K562 (cell line): ENCODE results near the gene NRM. TPM values are rescaled to one million over a fixed set of nuclear protein-coding genes. Genes with fewer than 3 reads are reported as not detected.
A peak's percentile ranks its signal among the peaks of the same experiment; 100 is the strongest.

Experiments
- ASH1L ChIP-seq: fragments of 450-650 bp; IDR thresholded peaks from 2 replicates; pipeline ENCODE4 v1.6.1; 2018; ENCODE audit warnings: borderline replicate concordance, mild to moderate bottlenecking, low read depth; ENCODE audit not compliant: partially characterized antibody
- ATF1 ChIP-seq, 2 experiments: fragments of 450-650 bp in 1 of 2; IDR thresholded peaks; 2 replicates each; pipeline ENCODE4 v1.6.1; 2016; ENCODE audit warnings: missing compliant biosample characterization in 1 of 2, missing genetic modification characterization in 1 of 2
- CBFB ChIP-seq: sonication (generic); formaldehyde crosslinking; IDR thresholded peaks from 2 replicates; pipeline ENCODE4 v1.4.0; 2020; ENCODE audit warnings: mild to moderate bottlenecking, missing genetic modification reagents
- CBX5 ChIP-seq: IDR thresholded peaks from 2 replicates; pipeline ENCODE4 v1.6.1; 2014; ENCODE audit warnings: low read depth, borderline replicate concordance
- CCNT2 ChIP-seq: IDR thresholded peaks from 2 replicates; pipeline ENCODE4 v1.6.1; 2011; ENCODE audit warnings: borderline replicate concordance, low read depth, mild to moderate bottlenecking, moderate library complexity, mixed read lengths, low read length; ENCODE audit not compliant: insufficient read length; ENCODE audit errors: extremely low read depth
- E2F4 ChIP-seq: sonication (generic); formaldehyde crosslinking; IDR thresholded peaks from 2 replicates; pipeline ENCODE4 v1.8.0; 2022; ENCODE audit warnings: mild to moderate bottlenecking, low read depth, missing genetic modification reagents
- ESRRA ChIP-seq: fragments of 450-650 bp; IDR thresholded peaks from 2 replicates; pipeline ENCODE4 v1.6.1; 2014; ENCODE audit warnings: low read depth, mild to moderate bottlenecking, moderate library complexity, borderline replicate concordance
- GTF2F1 ChIP-seq: IDR thresholded peaks from 2 replicates; pipeline ENCODE4 v1.6.1; 2011; ENCODE audit warnings: low read depth, low read length, improper control_type of control experiment
- MBD2 ChIP-seq: sonication (generic); IDR thresholded peaks from 2 replicates; pipeline ENCODE4 v1.6.1; 2016; ENCODE audit warnings: low read depth, borderline replicate concordance
- NFRKB ChIP-seq: fragments of 450-650 bp; IDR thresholded peaks from 2 replicates; pipeline ENCODE4 v1.6.1; 2016; ENCODE audit warnings: low read depth
- POLR2AphosphoS5 ChIP-seq: IDR thresholded peaks from 2 replicates; pipeline ENCODE4 v1.6.1; 2011; ENCODE audit warnings: mild to moderate bottlenecking, low read depth, low read length, moderate library complexity; ENCODE audit not compliant: control insufficient read depth, insufficient read depth
- SIN3B ChIP-seq: fragments of 450-650 bp; IDR thresholded peaks from 2 replicates; pipeline ENCODE4 v1.6.1; 2017; ENCODE audit warnings: low read depth, mild to moderate bottlenecking, moderate library complexity
- ZBTB26 ChIP-seq: fragments of 450-650 bp; formaldehyde crosslinking; IDR thresholded peaks from 2 replicates; pipeline ENCODE4 v1.4.0; 2022; ENCODE audit warnings: missing genetic modification characterization
- ZNF3 ChIP-seq: fragments of 250-450 bp; sonication (Bioruptor Pico); IDR thresholded peaks from 2 replicates; pipeline ENCODE4 v1.5.0; 2021; ENCODE audit warnings: mild to moderate bottlenecking, moderate library complexity
- ZNF551 ChIP-seq: fragments of 250-450 bp; sonication (Bioruptor Pico); IDR thresholded peaks from 2 replicates; pipeline ENCODE4 v1.5.0; 2021; ENCODE audit warnings: mild to moderate bottlenecking, moderate library complexity
- ZNF561 ChIP-seq: fragments of 450-650 bp; formaldehyde crosslinking; conservative IDR thresholded peaks from 2 replicates; pipeline ENCODE4 v1.4.0; 2020; ENCODE audit warnings: mild to moderate bottlenecking, moderate library complexity
- polyA plus RNA-seq, 8 experiments: library from polyadenylated mRNA; depleted of rRNA in 4 of 8; stranded (reverse) in 5 of 8; unstranded in 3 of 8; fragments of >200 nt; fragmentation: Nextera tagmentation in 2 of 8; fragmentation: Illumina TruSeq in 1 of 8; extraction: Ambion mirVana in 2 of 8; extraction: Trizol in 1 of 8; gene quantifications; 2 replicates each; pipeline versions ENCODE4 v1.2.1 to v1.2.3, GENCODE V29; 2011 to 2014; ENCODE audit warnings: inconsistent platforms in 1 of 8, missing spikeins in 1 of 8
- total RNA-seq, 7 experiments: library from RNA; depleted of rRNA in 6 of 7; stranded (reverse); fragments of >200 nt in 6 of 7; fragmentation: Illumina TruSeq in 2 of 7; extraction: Trizol in 2 of 7; gene quantifications; 2 replicates each; pipeline versions ENCODE4 v1.2.1 to v1.2.3, GENCODE V29; 2011 to 2021; ENCODE audit warnings: low replicate concordance in 1 of 7
- TF ChIP-seq, protein P1 (sequence below), 3 experiments: IDR thresholded peaks in 2 of 3; conservative IDR thresholded peaks in 1 of 3; 2 replicates each; pipeline ENCODE4 v1.5.1; 2011 to 2012; ENCODE audit warnings: low read length in 3 of 3, mild to moderate bottlenecking in 3 of 3, control low read depth in 2 of 3, improper control_type of control experiment in 1 of 3, inconsistent platforms in 1 of 3, low read depth in 1 of 3, mixed read lengths in 1 of 3, moderate library complexity in 1 of 3; ENCODE audit not compliant: insufficient read depth in 2 of 3
- TF ChIP-seq, protein P2 (sequence below): fragments of 200-800 bp; sonication (Bioruptor generic); IDR thresholded peaks from 2 replicates; pipeline ENCODE4 v1.6.1; 2017; ENCODE audit warnings: missing genetic modification characterization, missing compliant biosample characterization
- TF ChIP-seq, protein P3 (sequence below): IDR thresholded peaks from 2 replicates; pipeline ENCODE4 v1.6.1; 2011; ENCODE audit warnings: borderline replicate concordance, low read depth, mild to moderate bottlenecking, moderate library complexity, low read length; ENCODE audit not compliant: insufficient read depth, poor library complexity, severe bottlenecking

Gene NRM
- total and polyA plus RNA-seq, 9 of the 15 experiments (the other 6 are each of a cell fraction or from before 2014, with no cell fraction given) = 9.7 to 58.2 (median 18.1) TPM

DNA sequence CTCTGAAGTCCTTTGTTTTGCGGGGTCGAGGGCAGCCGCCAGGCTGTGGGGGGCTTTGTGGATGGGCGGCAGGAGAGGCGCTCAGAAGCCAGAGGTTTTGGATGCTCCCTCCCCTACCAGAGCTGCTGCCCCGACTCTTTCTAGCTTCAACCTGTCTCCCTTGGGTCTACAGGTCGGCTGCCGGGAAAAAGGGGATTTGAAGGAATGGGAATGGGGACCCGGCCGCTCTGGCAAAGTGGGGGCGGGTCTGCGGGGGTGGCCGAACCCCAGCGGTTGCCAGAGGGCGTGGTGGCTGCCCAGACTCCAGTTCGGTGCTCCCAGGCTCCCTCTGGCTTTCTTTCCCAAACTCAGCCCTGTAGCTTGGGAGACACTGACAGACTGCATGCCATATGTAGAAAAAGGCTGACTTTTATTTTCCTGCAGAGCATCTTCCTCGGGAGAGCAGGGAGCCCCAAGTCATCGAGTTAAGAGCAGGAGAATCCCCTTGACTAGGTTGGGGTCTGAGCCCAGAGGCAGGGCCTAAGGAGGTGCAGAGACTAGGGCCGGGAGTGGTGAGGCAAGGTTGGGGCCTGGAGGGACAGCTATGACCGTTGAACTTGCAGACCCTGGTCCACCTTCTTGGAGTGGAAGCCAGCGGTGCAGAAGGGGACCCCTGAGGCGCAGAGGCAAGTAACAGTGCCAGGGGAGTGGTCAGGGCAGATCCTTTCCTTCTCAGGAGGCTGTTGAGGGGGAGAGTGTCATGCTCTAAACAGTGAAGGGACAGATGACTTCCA lies 2.9 kb downstream of the NRM start (continued):
- TF ChIP-seq, protein P1, sequence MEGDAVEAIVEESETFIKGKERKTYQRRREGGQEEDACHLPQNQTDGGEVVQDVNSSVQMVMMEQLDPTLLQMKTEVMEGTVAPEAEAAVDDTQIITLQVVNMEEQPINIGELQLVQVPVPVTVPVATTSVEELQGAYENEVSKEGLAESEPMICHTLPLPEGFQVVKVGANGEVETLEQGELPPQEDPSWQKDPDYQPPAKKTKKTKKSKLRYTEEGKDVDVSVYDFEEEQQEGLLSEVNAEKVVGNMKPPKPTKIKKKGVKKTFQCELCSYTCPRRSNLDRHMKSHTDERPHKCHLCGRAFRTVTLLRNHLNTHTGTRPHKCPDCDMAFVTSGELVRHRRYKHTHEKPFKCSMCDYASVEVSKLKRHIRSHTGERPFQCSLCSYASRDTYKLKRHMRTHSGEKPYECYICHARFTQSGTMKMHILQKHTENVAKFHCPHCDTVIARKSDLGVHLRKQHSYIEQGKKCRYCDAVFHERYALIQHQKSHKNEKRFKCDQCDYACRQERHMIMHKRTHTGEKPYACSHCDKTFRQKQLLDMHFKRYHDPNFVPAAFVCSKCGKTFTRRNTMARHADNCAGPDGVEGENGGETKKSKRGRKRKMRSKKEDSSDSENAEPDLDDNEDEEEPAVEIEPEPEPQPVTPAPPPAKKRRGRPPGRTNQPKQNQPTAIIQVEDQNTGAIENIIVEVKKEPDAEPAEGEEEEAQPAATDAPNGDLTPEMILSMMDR (IDR thresholded peaks at IDR 0.05 in 2 of 3, conservative IDR thresholded peaks at IDR 0.05 in 1 of 3; ENCODE audit: insufficient read depth in 2 of 3, low read depth in 1 of 3, low read length in 3 of 3) = peak in 1 of 3 experiments; percentile 27; a peak in 1 of 6 replicates
- TF ChIP-seq POLR2AphosphoS5 = peak; percentile 26; the same call in 1 of the 2 replicates
- TF ChIP-seq, protein P2, sequence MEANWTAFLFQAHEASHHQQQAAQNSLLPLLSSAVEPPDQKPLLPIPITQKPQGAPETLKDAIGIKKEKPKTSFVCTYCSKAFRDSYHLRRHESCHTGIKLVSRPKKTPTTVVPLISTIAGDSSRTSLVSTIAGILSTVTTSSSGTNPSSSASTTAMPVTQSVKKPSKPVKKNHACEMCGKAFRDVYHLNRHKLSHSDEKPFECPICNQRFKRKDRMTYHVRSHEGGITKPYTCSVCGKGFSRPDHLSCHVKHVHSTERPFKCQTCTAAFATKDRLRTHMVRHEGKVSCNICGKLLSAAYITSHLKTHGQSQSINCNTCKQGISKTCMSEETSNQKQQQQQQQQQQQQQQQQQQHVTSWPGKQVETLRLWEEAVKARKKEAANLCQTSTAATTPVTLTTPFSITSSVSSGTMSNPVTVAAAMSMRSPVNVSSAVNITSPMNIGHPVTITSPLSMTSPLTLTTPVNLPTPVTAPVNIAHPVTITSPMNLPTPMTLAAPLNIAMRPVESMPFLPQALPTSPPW (CRISPR knock-in tag) = no peak
- TF ChIP-seq ZNF561 (CRISPR knock-in tag) = no peak
- TF ChIP-seq E2F4 (CRISPR knock-in tag) = no peak
- TF ChIP-seq GTF2F1 = no peak
- TF ChIP-seq ASH1L = no peak
- TF ChIP-seq CCNT2 = no peak
- no peak for TF ChIP-seq ZBTB26 (CRISPR knock-in tag)
- no peak for TF ChIP-seq CBFB (CRISPR knock-in tag)
- TF ChIP-seq ESRRA = no peak
- no peak for TF ChIP-seq NFRKB
- TF ChIP-seq ZNF551 = no peak
- TF ChIP-seq, protein P3, sequence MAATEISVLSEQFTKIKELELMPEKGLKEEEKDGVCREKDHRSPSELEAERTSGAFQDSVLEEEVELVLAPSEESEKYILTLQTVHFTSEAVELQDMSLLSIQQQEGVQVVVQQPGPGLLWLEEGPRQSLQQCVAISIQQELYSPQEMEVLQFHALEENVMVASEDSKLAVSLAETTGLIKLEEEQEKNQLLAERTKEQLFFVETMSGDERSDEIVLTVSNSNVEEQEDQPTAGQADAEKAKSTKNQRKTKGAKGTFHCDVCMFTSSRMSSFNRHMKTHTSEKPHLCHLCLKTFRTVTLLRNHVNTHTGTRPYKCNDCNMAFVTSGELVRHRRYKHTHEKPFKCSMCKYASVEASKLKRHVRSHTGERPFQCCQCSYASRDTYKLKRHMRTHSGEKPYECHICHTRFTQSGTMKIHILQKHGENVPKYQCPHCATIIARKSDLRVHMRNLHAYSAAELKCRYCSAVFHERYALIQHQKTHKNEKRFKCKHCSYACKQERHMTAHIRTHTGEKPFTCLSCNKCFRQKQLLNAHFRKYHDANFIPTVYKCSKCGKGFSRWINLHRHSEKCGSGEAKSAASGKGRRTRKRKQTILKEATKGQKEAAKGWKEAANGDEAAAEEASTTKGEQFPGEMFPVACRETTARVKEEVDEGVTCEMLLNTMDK = no peak
- no peak for TF ChIP-seq ATF1 (CRISPR knock-in tag; IDR thresholded peaks at IDR 0.05)
- TF ChIP-seq ATF1 (tag; IDR thresholded peaks at IDR 0.05) = no peak
- no peak for TF ChIP-seq MBD2
- TF ChIP-seq SIN3B = no peak
- TF ChIP-seq ZNF3 (CRISPR knock-in tag) = no peak
- TF ChIP-seq CBX5 = no peak
